Measurements from ENCODE around the gene SPG11. TPM values are rescaled to one million over a fixed set of nuclear protein-coding genes. Genes with fewer than 3 reads are reported as not detected.

The SPG11 gene
- total RNA-seq, 1 experiment from 2014 or later = 38.3 TPM

- no peak overlapping the region for H2AFZ ChIP-seq (ENCODE audit: low read length)
- H2BK15ac ChIP-seq (ENCODE audit: low read depth, low read length) = no peak overlapping the region
- Mint-ChIP-seq H3K27me3 (ENCODE audit: low read depth) (peaks cover 4% of the 10 kb centered on the region), H3K27ac (no peak overlapping the region; a peak in 1 of 7 replicates), H3K9me3 (peaks cover 14 to 18% of the 10 kb centered on the region in 2 experiments), H3K36me3 (ENCODE audit: insufficient read depth in 1 of 3, low read depth in 3 of 3) (no peaks in the 10 kb centered on the region; a peak in 1 of 7 replicates), H3K4me1 (no peaks in the 10 kb centered on the region), H3K4me3 (no peak overlapping the region)
- H3T11ph ChIP-seq (ENCODE audit: low read length) = no peak overlapping the region
- WGBS (ENCODE audit: extremely low coverage, insufficient read length, low lambda C conversion rate) = no CpG with 5 or more reads among the region's 2 CpGs
- H3K4me2 ChIP-seq (ENCODE audit: insufficient read depth, insufficient read length, low read length) = no peak overlapping the region
- H4K20me1 ChIP-seq (ENCODE audit: control insufficient read depth, insufficient read depth, insufficient read length) = no peaks in the 10 kb centered on the region
- H3K79me1 ChIP-seq (ENCODE audit: insufficient read depth, low read depth, low read length, poor library complexity, severe bottlenecking) = no peaks in the 10 kb centered on the region
- H2BK20ac ChIP-seq (ENCODE audit: low read depth, low read length, poor library complexity, severe bottlenecking) = no peak overlapping the region
- no peak overlapping the region for H3K27ac ChIP-seq (ENCODE audit: insufficient read length, low read depth, low read length)
- H3K18ac ChIP-seq (ENCODE audit: insufficient read length, low read depth, low read length) = no peak overlapping the region
- no peak overlapping the region for H4K5ac ChIP-seq (ENCODE audit: insufficient read length, low read depth, low read length)
- no peak overlapping the region for H4K91ac ChIP-seq (ENCODE audit: insufficient read length, low read depth, low read length)
- no peak overlapping the region for H4K8ac ChIP-seq (replicated peaks; ENCODE audit: insufficient read length, low read depth, low read length)
- H3K56ac ChIP-seq (ENCODE audit: insufficient read length, low read depth, low read length) = no peak overlapping the region
- no peak overlapping the region for H2BK120ac ChIP-seq (ENCODE audit: low read depth, low read length, poor library complexity, severe bottlenecking)
- H3K79me2 ChIP-seq (ENCODE audit: insufficient read depth, low read length) = no peaks in the 10 kb centered on the region
- no peaks in the 10 kb centered on the region for H3K9me3 ChIP-seq (ENCODE audit: control insufficient read depth, low read depth, low read length)
- no peak overlapping the region for H2BK5ac ChIP-seq (ENCODE audit: insufficient read length, low read length)
- TF ChIP-seq CTCF (conservative IDR thresholded peaks at IDR 0.05) = no peak
- H3K23me2 ChIP-seq (ENCODE audit: insufficient read length, low read depth, low read length, poor library complexity, severe bottlenecking) = peaks cover 6% of the 10 kb centered on the region
- no peak for DNase-seq
- H3K4ac ChIP-seq (ENCODE audit: low read depth, low read length) = no peak overlapping the region
- H3K14ac ChIP-seq (ENCODE audit: insufficient read depth, low read length) = no peak overlapping the region
- no peaks in the 10 kb centered on the region for H3K4me1 ChIP-seq (ENCODE audit: insufficient read depth, low read length)
- no peak overlapping the region for H3K9ac ChIP-seq (ENCODE audit: extremely low read depth, insufficient read length, low read length)
- no peak overlapping the region for H2AK5ac ChIP-seq (ENCODE audit: insufficient read length, low read length)
- no peak overlapping the region for H3K23ac ChIP-seq (ENCODE audit: insufficient read length, low read depth, low read length)
- no peaks in the 10 kb centered on the region for H3K27me3 ChIP-seq (ENCODE audit: insufficient read depth, low read length)
- H2BK12ac ChIP-seq (ENCODE audit: insufficient read length, low read depth, low read length) = no peak overlapping the region
Observed at GRCh38 chr15:44706401-44706800, 42.9 kb upstream of the SPG11 start.
